A549 (cell line): Measurements from ENCODE around the gene TNFAIP8.

Experiments
- CEBPB ChIP-seq, 2 experiments: fragments of >200 bp in 1 of 2; sonication (Bioruptor Twin) in 1 of 2; formaldehyde crosslinking in 1 of 2; IDR thresholded peaks; 2 replicates each; pipeline ENCODE4 v1.6.1; 2012 to 2016
- CHD2 ChIP-seq: fragments of 150-350 bp; IDR thresholded peaks from 2 replicates; pipeline ENCODE4 v1.6.1; 2014; ENCODE audit warnings: low read length; ENCODE audit not compliant: partially characterized antibody
- NPAS2 ChIP-seq: fragments of 250-450 bp; sonication (Bioruptor Pico); IDR thresholded peaks from 2 replicates; pipeline ENCODE4 v1.8.0; 2022; ENCODE audit warnings: mild to moderate bottlenecking, moderate library complexity, borderline replicate concordance
- PHF8 ChIP-seq: fragments of 200-600 bp; sonication (generic); IDR thresholded peaks from 2 replicates; pipeline ENCODE4 v1.6.1; 2016; ENCODE audit warnings: low read depth, mild to moderate bottlenecking, antibody characterized with exemption, moderate library complexity, borderline replicate concordance
- POLR2A ChIP-seq: IDR thresholded peaks from 2 replicates; pipeline ENCODE4 v1.6.1; 2012; ENCODE audit warnings: mild to moderate bottlenecking, low read length
- RAD21 ChIP-seq, 2 experiments: fragments of >200 bp in 1 of 2; sonication (Bioruptor Twin) in 1 of 2; formaldehyde crosslinking in 1 of 2; IDR thresholded peaks in 1 of 2; conservative IDR thresholded peaks in 1 of 2; 2 replicates in 1 of 2; 3 replicates in 1 of 2; pipeline ENCODE4 v1.6.1; 2012 to 2018; ENCODE audit warnings: inconsistent platforms in 1 of 2
- REST ChIP-seq: fragments of 200-600 bp; sonication (generic); IDR thresholded peaks from 2 replicates; pipeline ENCODE4 v1.6.1; 2016; ENCODE audit warnings: antibody characterized with exemption, mild to moderate bottlenecking, moderate library complexity
- RFX5 ChIP-seq: fragments of 450-650 bp; IDR thresholded peaks from 2 replicates; pipeline ENCODE4 v1.7.1; 2014; ENCODE audit warnings: antibody characterized with exemption, mild to moderate bottlenecking, moderate library complexity
- ZSCAN20 ChIP-seq: fragments of 250-450 bp; sonication (Bioruptor Pico); IDR thresholded peaks from 2 replicates; pipeline ENCODE4 v1.8.0; 2022; ENCODE audit warnings: mild to moderate bottlenecking, moderate library complexity
- TF ChIP-seq, protein P1 (sequence below): fragments of >200 bp; sonication (Bioruptor Twin); formaldehyde crosslinking; IDR thresholded peaks from 3 replicates; pipeline ENCODE4 v1.6.1; 2016
- TF ChIP-seq, protein P2 (sequence below): fragments of >200 bp; sonication (Bioruptor Twin); formaldehyde crosslinking; IDR thresholded peaks from 3 replicates; pipeline ENCODE4 v1.5.1; 2016

DNA sequence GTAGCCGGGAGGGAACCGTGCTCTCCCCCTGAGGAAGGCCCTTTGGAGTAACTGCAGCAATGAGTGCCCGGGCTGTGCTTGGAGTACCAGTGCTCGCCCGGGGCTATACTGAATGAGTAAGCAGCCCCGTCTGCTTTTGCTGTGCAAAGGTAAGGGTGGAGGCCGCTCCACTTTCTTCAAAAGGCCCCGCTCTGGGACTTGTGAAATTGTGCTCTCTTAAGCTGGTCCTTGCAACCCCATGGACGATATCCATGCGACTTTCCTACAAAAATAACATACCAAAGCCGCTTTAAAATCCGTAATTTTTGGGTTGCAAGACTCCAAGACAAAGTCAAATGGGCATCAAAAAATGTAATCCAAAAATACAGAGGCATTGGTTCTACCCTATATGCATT lies 578 bp upstream of the TNFAIP8 start:
- TF ChIP-seq ZSCAN20 (no peak), RFX5 (no peak), POLR2A (no peak), PHF8 (no peak), RAD21 (conservative IDR thresholded peaks at IDR 0.05 in 1 of 2, IDR thresholded peaks at IDR 0.05 in 1 of 2) (no peak), REST (no peak), NPAS2 (no peak), CEBPB (IDR thresholded peaks at IDR 0.05) (no peak), CHD2 (no peak)
- TF ChIP-seq, protein P1, sequence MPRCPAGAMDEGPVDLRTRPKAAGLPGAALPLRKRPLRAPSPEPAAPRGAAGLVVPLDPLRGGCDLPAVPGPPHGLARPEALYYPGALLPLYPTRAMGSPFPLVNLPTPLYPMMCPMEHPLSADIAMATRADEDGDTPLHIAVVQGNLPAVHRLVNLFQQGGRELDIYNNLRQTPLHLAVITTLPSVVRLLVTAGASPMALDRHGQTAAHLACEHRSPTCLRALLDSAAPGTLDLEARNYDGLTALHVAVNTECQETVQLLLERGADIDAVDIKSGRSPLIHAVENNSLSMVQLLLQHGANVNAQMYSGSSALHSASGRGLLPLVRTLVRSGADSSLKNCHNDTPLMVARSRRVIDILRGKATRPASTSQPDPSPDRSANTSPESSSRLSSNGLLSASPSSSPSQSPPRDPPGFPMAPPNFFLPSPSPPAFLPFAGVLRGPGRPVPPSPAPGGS, result no peak
- TF ChIP-seq, protein P2, sequence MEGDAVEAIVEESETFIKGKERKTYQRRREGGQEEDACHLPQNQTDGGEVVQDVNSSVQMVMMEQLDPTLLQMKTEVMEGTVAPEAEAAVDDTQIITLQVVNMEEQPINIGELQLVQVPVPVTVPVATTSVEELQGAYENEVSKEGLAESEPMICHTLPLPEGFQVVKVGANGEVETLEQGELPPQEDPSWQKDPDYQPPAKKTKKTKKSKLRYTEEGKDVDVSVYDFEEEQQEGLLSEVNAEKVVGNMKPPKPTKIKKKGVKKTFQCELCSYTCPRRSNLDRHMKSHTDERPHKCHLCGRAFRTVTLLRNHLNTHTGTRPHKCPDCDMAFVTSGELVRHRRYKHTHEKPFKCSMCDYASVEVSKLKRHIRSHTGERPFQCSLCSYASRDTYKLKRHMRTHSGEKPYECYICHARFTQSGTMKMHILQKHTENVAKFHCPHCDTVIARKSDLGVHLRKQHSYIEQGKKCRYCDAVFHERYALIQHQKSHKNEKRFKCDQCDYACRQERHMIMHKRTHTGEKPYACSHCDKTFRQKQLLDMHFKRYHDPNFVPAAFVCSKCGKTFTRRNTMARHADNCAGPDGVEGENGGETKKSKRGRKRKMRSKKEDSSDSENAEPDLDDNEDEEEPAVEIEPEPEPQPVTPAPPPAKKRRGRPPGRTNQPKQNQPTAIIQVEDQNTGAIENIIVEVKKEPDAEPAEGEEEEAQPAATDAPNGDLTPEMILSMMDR, result no peak
